Measurements from ENCODE around the gene PLOD2. TPM values are rescaled to one million over a fixed set of nuclear protein-coding genes. Genes with fewer than 3 reads are reported as not detected.
A peak's percentile ranks its signal among the peaks of the same experiment; 100 is the strongest.

PLOD2 gene
- polyA plus RNA-seq, 4 donors = 17.8 to 118 (median 21.5) TPM

DNA sequence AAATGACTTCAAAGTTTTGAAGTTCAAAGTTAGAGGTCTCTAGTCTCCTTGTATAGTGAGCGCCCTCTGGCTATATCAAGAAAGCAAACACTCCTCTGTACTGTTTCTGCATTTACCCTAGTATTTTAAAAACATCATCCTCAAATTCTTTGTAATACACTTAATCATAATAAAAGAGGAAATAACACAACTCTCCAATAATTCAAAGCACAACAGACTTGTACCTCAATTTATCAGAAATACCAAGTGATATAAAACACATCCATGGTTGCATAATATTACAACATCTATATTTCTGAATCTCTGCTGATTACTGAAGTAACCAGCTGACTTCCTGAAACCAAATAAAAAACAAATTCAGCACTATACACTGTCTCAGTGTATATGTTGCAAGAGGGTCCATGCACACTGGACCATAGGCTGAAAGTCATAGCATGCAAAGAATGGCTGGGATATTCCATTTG is 12.5 kb downstream of the PLOD2 start:
- peak in 1 of 2 donors; percentile 58 for DNase-seq
- H3K4me3 ChIP-seq (ENCODE audit: low read depth in 1 of 3, low read length in 3 of 3) = no peak overlapping the region
- H3K4me1 ChIP-seq (ENCODE audit: control insufficient read depth in 3 of 3, insufficient read depth in 2 of 3, low read depth in 1 of 3, low read length in 2 of 3) = peaks cover 2 to 22% (median 10%) of the 10 kb centered on the region in 3 donors
- no peaks in the 10 kb centered on the region for H3K9me3 ChIP-seq (ENCODE audit: control insufficient read depth in 2 of 2, insufficient read depth in 1 of 2, low read depth in 1 of 2, low read length in 1 of 2)
- no peaks in the 10 kb centered on the region for H3K27me3 ChIP-seq (ENCODE audit: control insufficient read depth in 3 of 3, insufficient read depth in 3 of 3, low read length in 3 of 3)
- peaks cover 0 to 14% (median 5%) of the 10 kb centered on the region in 3 donors for H3K36me3 ChIP-seq (ENCODE audit: control insufficient read depth in 3 of 3, insufficient read depth in 2 of 3, low read depth in 1 of 3, low read length in 3 of 3)
- no peak for FAIRE-seq
- peak overlapping the region in 1 of 3 donors; percentile 35 for H3K27ac ChIP-seq (ENCODE audit: low read depth in 1 of 3, low read length in 2 of 3)
- WGBS, 3 donors = 40 to 75% (median 57%) methylated on average over 1 of the region's 1 CpG

DNA sequence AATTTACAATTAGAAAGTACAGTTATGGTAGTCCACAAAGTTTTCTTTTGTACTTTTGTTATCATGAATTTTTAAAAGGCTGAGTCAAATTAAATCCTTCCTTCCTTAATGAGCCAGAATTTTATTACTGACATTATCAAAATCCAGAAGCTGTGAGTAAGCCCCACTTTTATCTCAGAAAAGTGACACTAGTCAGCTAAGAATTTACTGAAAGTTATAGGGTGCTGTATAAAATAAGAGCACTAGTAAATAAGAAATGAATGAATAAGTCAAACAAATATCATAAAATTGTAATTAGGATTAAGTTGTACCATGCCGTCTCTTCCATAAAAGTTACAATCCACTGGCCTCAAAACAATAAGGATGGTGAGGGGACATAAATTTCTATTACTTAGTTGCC is 15.3 kb downstream of the PLOD2 start:
- Histone ChIP-seq H3K9me3 (ENCODE audit: control insufficient read depth in 2 of 2, insufficient read depth in 1 of 2, low read depth in 1 of 2, low read length in 1 of 2) (no peaks in the 10 kb centered on the region), H3K36me3 (ENCODE audit: control insufficient read depth in 3 of 3, insufficient read depth in 2 of 3, low read depth in 1 of 3, low read length in 3 of 3) (peaks cover 0 to 7% (median 2%) of the 10 kb centered on the region in 3 donors), H3K27me3 (ENCODE audit: control insufficient read depth in 3 of 3, insufficient read depth in 3 of 3, low read length in 3 of 3) (no peaks in the 10 kb centered on the region), H3K4me3 (ENCODE audit: low read depth in 1 of 3, low read length in 3 of 3) (no peak overlapping the region), H3K4me1 (ENCODE audit: control insufficient read depth in 3 of 3, insufficient read depth in 2 of 3, low read depth in 1 of 3, low read length in 2 of 3) (peaks cover 0 to 21% (median 0%) of the 10 kb centered on the region in 3 donors), H3K27ac (ENCODE audit: low read depth in 1 of 3, low read length in 2 of 3) (no peak overlapping the region)
- no peak for DNase-seq
- FAIRE-seq = no peak
- 23 to 70% (median 48%) methylated on average over 1 of the region's 1 CpG for WGBS, 3 donors

DNA sequence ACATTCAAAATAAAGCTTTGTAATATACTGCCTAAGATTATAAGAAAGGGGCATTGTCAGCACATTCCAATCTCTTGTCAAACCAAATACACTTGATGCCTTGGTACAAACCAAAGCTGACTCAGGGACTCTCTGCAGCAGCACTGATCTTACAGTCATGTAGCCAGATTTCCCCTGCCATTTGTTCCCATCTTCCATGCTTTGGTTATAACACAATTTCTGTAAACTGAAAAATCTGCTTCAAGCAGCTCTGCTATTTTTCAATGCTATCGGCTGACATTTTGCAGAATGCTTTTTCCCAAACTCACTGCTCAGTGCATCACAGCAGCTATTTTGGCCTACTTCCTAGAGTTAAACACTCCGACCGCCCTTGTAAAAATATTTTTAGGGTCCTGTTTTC is 18.2 kb downstream of the PLOD2 start:
- Histone ChIP-seq H3K27me3 (ENCODE audit: control insufficient read depth in 3 of 3, insufficient read depth in 3 of 3, low read length in 3 of 3) (no peaks in the 10 kb centered on the region), H3K36me3 (ENCODE audit: control insufficient read depth in 3 of 3, insufficient read depth in 2 of 3, low read depth in 1 of 3, low read length in 3 of 3) (peaks cover 0 to 7% (median 2%) of the 10 kb centered on the region in 3 donors), H3K4me3 (ENCODE audit: low read depth in 1 of 3, low read length in 3 of 3) (no peak overlapping the region), H3K9me3 (ENCODE audit: control insufficient read depth in 2 of 2, insufficient read depth in 1 of 2, low read depth in 1 of 2, low read length in 1 of 2) (no peaks in the 10 kb centered on the region), H3K27ac (ENCODE audit: low read depth in 1 of 3, low read length in 2 of 3) (no peak overlapping the region), H3K4me1 (ENCODE audit: control insufficient read depth in 3 of 3, insufficient read depth in 2 of 3, low read depth in 1 of 3, low read length in 2 of 3) (peaks cover 0 to 15% (median 2%) of the 10 kb centered on the region in 3 donors)
- no peak for FAIRE-seq
- DNase-seq = no peak
- 63 to 89% (median 71%) methylated on average over 3 of the region's 3 CpGs for WGBS, 3 donors

DNA sequence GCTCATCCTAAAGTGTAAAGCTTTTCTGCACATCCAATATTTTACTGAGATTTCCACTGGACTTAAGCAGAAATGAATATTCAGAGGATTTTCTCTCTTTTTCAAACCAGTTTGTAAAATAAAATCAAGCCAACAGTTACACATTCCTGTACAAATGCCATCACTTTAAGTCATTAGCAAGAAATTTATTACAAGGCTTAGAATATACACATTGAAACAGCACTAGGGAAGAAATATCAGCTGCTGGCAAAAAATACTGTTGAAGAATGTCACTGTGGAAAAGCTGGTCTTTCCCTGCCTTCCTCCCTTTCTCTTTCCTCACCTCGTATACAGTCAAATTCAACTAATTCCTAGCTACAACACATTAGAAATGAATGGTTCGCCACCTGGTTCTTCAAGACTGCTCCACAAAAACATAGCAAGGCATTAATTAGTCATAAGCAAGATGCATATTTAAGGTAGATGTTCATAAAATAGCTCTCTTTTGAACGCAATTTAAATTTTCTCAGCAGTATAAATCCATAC is 21.3 kb downstream of the PLOD2 start:
- H3K4me3 ChIP-seq (ENCODE audit: low read depth in 1 of 3, low read length in 3 of 3) = no peak overlapping the region
- FAIRE-seq = no peak
- peak overlapping the region in 1 of 3 donors; percentile 7 for H3K27ac ChIP-seq (ENCODE audit: low read depth in 1 of 3, low read length in 2 of 3)
- 64 to 81% (median 81%) methylated on average over 3 of the region's 3 CpGs for WGBS, 3 donors
- H3K36me3 ChIP-seq (ENCODE audit: control insufficient read depth in 3 of 3, insufficient read depth in 2 of 3, low read depth in 1 of 3, low read length in 3 of 3) = no peaks in the 10 kb centered on the region
- H3K4me1 ChIP-seq (ENCODE audit: control insufficient read depth in 3 of 3, insufficient read depth in 2 of 3, low read depth in 1 of 3, low read length in 2 of 3) = peaks cover 0 to 14% (median 2%) of the 10 kb centered on the region in 3 donors
- no peaks in the 10 kb centered on the region for H3K27me3 ChIP-seq (ENCODE audit: control insufficient read depth in 3 of 3, insufficient read depth in 3 of 3, low read length in 3 of 3)
- no peak for DNase-seq
- H3K9me3 ChIP-seq (ENCODE audit: control insufficient read depth in 2 of 2, insufficient read depth in 1 of 2, low read depth in 1 of 2, low read length in 1 of 2) = no peaks in the 10 kb centered on the region

DNA sequence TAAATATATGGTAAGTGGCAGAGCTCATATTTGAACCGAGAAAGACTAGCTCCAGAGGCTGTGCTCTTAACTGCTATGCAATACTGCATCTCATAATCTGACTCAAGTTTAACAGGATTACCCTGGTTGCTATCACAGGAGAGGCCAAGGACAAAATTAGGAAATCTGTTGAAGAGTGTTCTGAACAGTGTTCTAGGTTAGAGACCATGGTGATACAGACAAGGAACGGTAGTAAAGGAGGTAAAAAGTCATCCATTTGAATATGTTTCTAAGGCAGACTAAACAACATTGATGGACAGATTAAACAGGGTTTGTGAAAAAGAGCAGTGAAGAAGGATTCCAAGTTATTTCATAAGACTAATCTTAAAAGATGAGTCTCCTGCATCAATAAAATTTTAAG is 22.1 kb downstream of the PLOD2 start:
- no peaks in the 10 kb centered on the region for H3K9me3 ChIP-seq (ENCODE audit: control insufficient read depth in 2 of 2, insufficient read depth in 1 of 2, low read depth in 1 of 2, low read length in 1 of 2)
- H3K27me3 ChIP-seq (ENCODE audit: control insufficient read depth in 3 of 3, insufficient read depth in 3 of 3, low read length in 3 of 3) = no peaks in the 10 kb centered on the region
- FAIRE-seq (no peak), DNase-seq (no peak)
- WGBS, 3 donors = 75 to 91% (median 85%) methylated on average over 2 of the region's 2 CpGs
- H3K27ac ChIP-seq (ENCODE audit: low read depth in 1 of 3, low read length in 2 of 3) = no peak overlapping the region
- H3K4me3 ChIP-seq (ENCODE audit: low read depth in 1 of 3, low read length in 3 of 3) = no peak overlapping the region
- H3K36me3 ChIP-seq (ENCODE audit: control insufficient read depth in 3 of 3, insufficient read depth in 2 of 3, low read depth in 1 of 3, low read length in 3 of 3) = no peaks in the 10 kb centered on the region
- peaks cover 0 to 14% (median 2%) of the 10 kb centered on the region in 3 donors for H3K4me1 ChIP-seq (ENCODE audit: control insufficient read depth in 3 of 3, insufficient read depth in 2 of 3, low read depth in 1 of 3, low read length in 2 of 3)

DNA sequence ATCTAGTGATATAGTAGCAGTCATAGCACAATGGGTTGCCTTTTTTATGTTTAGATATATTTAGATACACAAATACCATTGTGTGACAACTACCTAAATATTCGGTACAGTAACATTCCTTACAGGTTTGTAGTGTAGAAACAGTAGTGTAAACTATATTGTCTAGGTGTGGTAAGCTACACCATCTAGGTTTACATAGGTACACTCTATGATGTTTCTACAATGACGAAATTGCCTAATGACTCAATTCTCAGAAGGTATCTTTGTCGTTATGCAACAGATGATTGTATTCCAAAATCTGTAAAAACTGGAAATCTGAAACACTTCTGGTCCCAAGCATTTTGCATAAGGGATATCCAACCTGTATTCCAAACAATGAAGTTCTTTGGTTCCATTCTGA is 24.3 kb downstream of the PLOD2 start:
- Histone ChIP-seq H3K36me3 (ENCODE audit: control insufficient read depth in 3 of 3, insufficient read depth in 2 of 3, low read depth in 1 of 3, low read length in 3 of 3) (no peaks in the 10 kb centered on the region), H3K4me3 (ENCODE audit: low read depth in 1 of 3, low read length in 3 of 3) (no peak overlapping the region), H3K4me1 (ENCODE audit: control insufficient read depth in 3 of 3, insufficient read depth in 2 of 3, low read depth in 1 of 3, low read length in 2 of 3) (peaks cover 0 to 6% (median 5%) of the 10 kb centered on the region in 3 donors), H3K9me3 (ENCODE audit: control insufficient read depth in 2 of 2, insufficient read depth in 1 of 2, low read depth in 1 of 2, low read length in 1 of 2) (no peaks in the 10 kb centered on the region), H3K27me3 (ENCODE audit: control insufficient read depth in 3 of 3, insufficient read depth in 3 of 3, low read length in 3 of 3) (no peaks in the 10 kb centered on the region), H3K27ac (ENCODE audit: low read depth in 1 of 3, low read length in 2 of 3) (no peak overlapping the region)
- FAIRE-seq = no peak
- 88 to 89% (median 89%) methylated on average over 3 of the region's 3 CpGs for WGBS, 3 donors
- no peak for DNase-seq

DNA sequence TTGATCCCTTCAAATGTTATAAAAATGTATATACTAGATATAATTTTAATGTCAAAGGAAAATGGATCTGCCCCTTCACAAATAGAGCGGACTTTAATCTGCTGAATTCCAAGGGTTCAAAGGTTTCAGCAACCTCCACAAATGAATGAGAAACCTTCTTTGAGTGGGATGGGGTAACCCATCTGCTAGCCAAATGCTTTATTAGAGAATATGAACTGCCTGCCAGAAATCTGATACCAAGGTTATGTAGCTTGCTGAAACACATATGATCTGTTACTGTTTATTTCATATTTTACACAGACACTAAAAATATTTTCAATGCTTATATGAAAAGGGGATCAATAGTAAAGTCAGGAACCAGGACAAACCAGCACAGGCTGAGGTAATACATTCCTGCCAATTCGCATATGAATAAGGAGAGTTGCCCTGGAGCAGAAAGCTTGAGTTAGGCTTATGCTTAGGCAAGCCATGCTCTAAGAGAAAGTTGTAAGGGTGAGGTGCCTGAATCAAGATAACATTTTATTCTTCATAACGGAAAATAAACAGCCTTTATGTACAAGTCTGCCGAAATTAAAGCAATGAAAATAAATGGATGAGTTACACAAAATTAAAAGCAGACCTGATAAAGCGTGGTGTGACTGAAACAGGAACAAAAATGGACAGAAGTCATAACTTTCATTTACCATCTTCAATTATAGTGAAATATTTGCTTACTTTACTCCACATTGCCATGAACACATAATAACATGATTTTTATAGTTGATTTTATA is 26.5 kb downstream of the PLOD2 start:
- DNase-seq (no peak), FAIRE-seq (no peak)
- Histone ChIP-seq H3K27me3 (ENCODE audit: control insufficient read depth in 3 of 3, insufficient read depth in 3 of 3, low read length in 3 of 3) (no peaks in the 10 kb centered on the region), H3K4me3 (ENCODE audit: low read depth in 1 of 3, low read length in 3 of 3) (no peak overlapping the region), H3K4me1 (ENCODE audit: control insufficient read depth in 3 of 3, insufficient read depth in 2 of 3, low read depth in 1 of 3, low read length in 2 of 3) (peaks cover 0 to 4% (median 3%) of the 10 kb centered on the region in 3 donors), H3K27ac (ENCODE audit: low read depth in 1 of 3, low read length in 2 of 3) (no peak overlapping the region), H3K9me3 (ENCODE audit: control insufficient read depth in 2 of 2, insufficient read depth in 1 of 2, low read depth in 1 of 2, low read length in 1 of 2) (no peaks in the 10 kb centered on the region), H3K36me3 (ENCODE audit: control insufficient read depth in 3 of 3, insufficient read depth in 2 of 3, low read depth in 1 of 3, low read length in 3 of 3) (no peaks in the 10 kb centered on the region)
- WGBS, 3 donors = 51 to 65% (median 58%) methylated on average over 5 of the region's 5 CpGs

DNA sequence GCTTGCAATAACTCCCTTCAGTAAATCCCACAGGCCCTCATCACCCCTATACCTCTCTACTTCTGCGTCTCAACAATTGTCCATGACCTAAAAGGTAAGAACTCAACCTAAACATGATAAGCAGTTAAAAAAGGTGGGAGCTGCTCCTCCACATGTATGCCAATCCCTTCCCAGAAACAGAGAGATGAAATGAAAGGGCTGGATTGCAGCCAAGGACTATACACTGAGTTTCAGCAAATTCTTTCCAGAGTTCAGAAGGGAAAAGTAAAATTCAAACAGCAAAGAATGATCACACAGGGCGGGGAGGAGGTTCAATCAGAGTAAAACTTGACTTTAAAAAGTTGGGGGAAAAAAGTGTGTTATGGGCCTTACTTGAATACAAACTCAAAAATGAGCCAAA is 27.5 kb downstream of the PLOD2 start:
- Histone ChIP-seq H3K27me3 (ENCODE audit: control insufficient read depth in 3 of 3, insufficient read depth in 3 of 3, low read length in 3 of 3) (no peaks in the 10 kb centered on the region), H3K27ac (ENCODE audit: low read depth in 1 of 3, low read length in 2 of 3) (no peak overlapping the region), H3K4me3 (ENCODE audit: low read depth in 1 of 3, low read length in 3 of 3) (no peak overlapping the region), H3K9me3 (ENCODE audit: control insufficient read depth in 2 of 2, insufficient read depth in 1 of 2, low read depth in 1 of 2, low read length in 1 of 2) (no peaks in the 10 kb centered on the region), H3K36me3 (ENCODE audit: control insufficient read depth in 3 of 3, insufficient read depth in 2 of 3, low read depth in 1 of 3, low read length in 3 of 3) (no peaks in the 10 kb centered on the region), H3K4me1 (ENCODE audit: control insufficient read depth in 3 of 3, insufficient read depth in 2 of 3, low read depth in 1 of 3, low read length in 2 of 3) (peaks cover 0 to 8% (median 4%) of the 10 kb centered on the region in 3 donors)
- FAIRE-seq = no peak
- no peak for DNase-seq
- 64 to 76% (median 66%) methylated on average over 2 of the region's 2 CpGs for WGBS, 3 donors
